GM18861 (cell line): ENCODE measurements around the gene RESF1.

ENCODE experiments used
- ATAC-seq: cut with Tn5 transposase; IDR thresholded peaks from one replicate; pipeline ENCODE4 v1.9.1; 2021; ENCODE audit not compliant: unreplicated experiment

RESF1 gene

GRCh38 chr12:31958569-31959160, 550 bp upstream of the RESF1 start:
- ATAC-seq, result no peak

GRCh38 chr12:31959701-31960391, 631 bp downstream of the RESF1 start:
- ATAC-seq, result peak; percentile 28

- ATAC-seq, result no peak
Observed at GRCh38 chr12:31961137-31961536, 1.9 kb downstream of the RESF1 start.

- ATAC-seq, result no peak
Observed at GRCh38 chr12:31962076-31962475, 2.9 kb downstream of the RESF1 start.

GRCh38 chr12:31964280-31964679, 5.1 kb downstream of the RESF1 start:
- no peak for ATAC-seq

- no peak for ATAC-seq
Observed at GRCh38 chr12:31965090-31965489, 5.9 kb downstream of the RESF1 start.

GRCh38 chr12:31966558-31967205, 7.5 kb downstream of the RESF1 start:
- ATAC-seq, result no peak

GRCh38 chr12:31967539-31967938, 8.3 kb downstream of the RESF1 start:
- ATAC-seq, result no peak

GRCh38 chr12:31970199-31970598, 11.0 kb downstream of the RESF1 start:
- no peak for ATAC-seq

GRCh38 chr12:31973818-31974217, 14.6 kb downstream of the RESF1 start:
- no peak for ATAC-seq

GRCh38 chr12:31974673-31975072, 15.5 kb downstream of the RESF1 start:
- ATAC-seq, result no peak

- no peak for ATAC-seq
Observed at GRCh38 chr12:31984806-31985591, 25.8 kb downstream of the RESF1 start.

GRCh38 chr12:31985832-31986231, 26.6 kb downstream of the RESF1 start:
- no peak for ATAC-seq

- no peak for ATAC-seq
Observed at GRCh38 chr12:31989571-31990362, 30.6 kb downstream of the RESF1 start.

- no peak for ATAC-seq
Observed at GRCh38 chr12:31991146-31991545, 31.9 kb downstream of the RESF1 start.

- ATAC-seq, result no peak
Observed at GRCh38 chr12:31991815-31992214, 32.6 kb downstream of the RESF1 start.

GRCh38 chr12:31999692-32000091, 40.5 kb downstream of the RESF1 start:
- ATAC-seq, result no peak

GRCh38 chr12:32000373-32001005, 41.3 kb downstream of the RESF1 start:
- no peak for ATAC-seq

GRCh38 chr12:32002848-32003493, 43.8 kb downstream of the RESF1 start:
- ATAC-seq, result no peak

GRCh38 chr12:32003654-32004053, 44.4 kb downstream of the RESF1 start:
- ATAC-seq, result no peak
